Measurements from ENCODE around the gene C1QL1. TPM values are rescaled to one million over a fixed set of nuclear protein-coding genes. Genes with fewer than 3 reads are reported as not detected.

C1QL1 gene
- total and polyA plus RNA-seq, 2 of the 13 experiments (the other 11 are each of a cell fraction or from before 2014, with no cell fraction given): 0.11 TPM

GRCh38 chr17:44981221-44981968, 13.3 kb upstream of the C1QL1 start (continued):
- TF ChIP-seq TIGD3 (CRISPR knock-in tag; IDR thresholded peaks at IDR 0.05; ENCODE audit: borderline replicate concordance) (no peak), NBN (conservative IDR thresholded peaks at IDR 0.05) (no peak), ZMAT5 (CRISPR knock-in tag; IDR thresholded peaks at IDR 0.05; ENCODE audit: borderline replicate concordance, low read depth) (no peak), TRAFD1 (CRISPR knock-in tag; IDR thresholded peaks at IDR 0.05; ENCODE audit: borderline replicate concordance) (no peak), CENPX (CRISPR knock-in tag; IDR thresholded peaks at IDR 0.05) (no peak), HMGXB4 (CRISPR knock-in tag; IDR thresholded peaks at IDR 0.05; ENCODE audit: borderline replicate concordance in 1 of 2, low read depth in 1 of 2) (no peak), ISX (CRISPR knock-in tag; conservative IDR thresholded peaks at IDR 0.05) (no peak), PLSCR1 (CRISPR knock-in tag; IDR thresholded peaks at IDR 0.05; ENCODE audit: borderline replicate concordance) (no peak), ZNF839 (CRISPR knock-in tag; IDR thresholded peaks at IDR 0.05; ENCODE audit: borderline replicate concordance) (no peak), NFKB2 (CRISPR knock-in tag; IDR thresholded peaks at IDR 0.05; ENCODE audit: borderline replicate concordance) (no peak), ZNF556 (CRISPR knock-in tag; IDR thresholded peaks at IDR 0.05; ENCODE audit: borderline replicate concordance) (no peak), KLF12 (CRISPR knock-in tag; IDR thresholded peaks at IDR 0.05; ENCODE audit: borderline replicate concordance) (no peak), ZNF224 (CRISPR knock-in tag; IDR thresholded peaks at IDR 0.05) (no peak), ZFAT (CRISPR knock-in tag; conservative IDR thresholded peaks at IDR 0.05) (no peak), ZBTB10 (CRISPR knock-in tag; IDR thresholded peaks at IDR 0.05; ENCODE audit: borderline replicate concordance) (no peak), ZNF773 (CRISPR knock-in tag; IDR thresholded peaks at IDR 0.05; ENCODE audit: borderline replicate concordance) (no peak)

All from HepG2 (cell line).